Stimulated activated CD4-positive, alpha-beta T cell treated with anti-CD3 and anti-CD28 coated beads, Interleukin-15, amount 100 ng/mL, for 24 hours (primary cell): Measurements from ENCODE around the gene DISP2.

Experiments used
- DNase-seq: peaks from one replicate; pipeline ENCODE4 v3.0.0-alpha.2; 2020

DISP2 gene

GRCh38 chr15:40327457-40327856, 30.6 kb upstream of the DISP2 start:
- DNase-seq = no peak

GRCh38 chr15:40328176-40328575, 29.8 kb upstream of the DISP2 start:
- no peak for DNase-seq

DNA sequence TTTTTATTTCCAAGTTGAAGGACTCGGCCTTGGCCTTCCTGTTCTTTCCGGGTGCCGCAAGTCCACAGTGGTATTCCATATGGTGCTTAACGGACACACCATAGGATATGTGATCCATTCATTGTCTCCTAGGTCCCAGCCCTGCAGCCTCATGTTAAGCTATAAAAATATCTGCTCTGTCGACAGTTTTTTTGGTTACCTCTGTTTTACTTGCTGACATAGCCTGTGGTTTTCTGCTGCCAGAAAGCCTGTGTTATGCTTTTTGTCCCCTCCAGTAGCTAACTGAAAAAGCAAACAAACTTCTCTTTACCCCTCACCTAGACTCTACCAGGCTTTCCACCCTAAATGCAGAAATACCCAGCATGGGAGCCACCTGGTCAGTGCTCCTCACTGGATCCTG, 29.3 kb upstream of the DISP2 start:
- DNase-seq = no peak

GRCh38 chr15:40329804-40330203, 28.2 kb upstream of the DISP2 start:
- DNase-seq = no peak

GRCh38 chr15:40330368-40330836, 27.6 kb upstream of the DISP2 start:
- DNase-seq = no peak

- DNase-seq = no peak
Observed at GRCh38 chr15:40331026-40331425, 27.0 kb upstream of the DISP2 start.

DNA sequence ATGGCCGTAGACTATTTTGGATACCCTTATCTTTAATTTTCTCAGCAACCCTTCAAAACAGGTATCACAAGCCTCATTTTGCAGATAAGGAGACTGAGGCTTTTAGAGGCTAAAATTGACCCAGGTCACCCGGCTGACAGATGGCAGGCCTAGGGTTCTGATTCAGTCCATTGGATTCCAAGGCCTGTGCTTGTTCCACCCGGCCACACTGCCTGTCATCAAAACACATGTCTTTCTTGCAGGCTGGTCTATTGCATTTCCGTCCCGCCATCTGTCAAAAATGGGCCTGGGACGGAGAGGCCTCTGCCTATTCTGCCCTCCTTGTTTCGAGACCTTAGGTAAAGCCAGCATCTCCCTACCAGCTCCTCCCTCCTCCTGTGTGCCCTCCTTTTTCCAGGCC, 26.4 kb upstream of the DISP2 start:
- DNase-seq = no peak

DNA sequence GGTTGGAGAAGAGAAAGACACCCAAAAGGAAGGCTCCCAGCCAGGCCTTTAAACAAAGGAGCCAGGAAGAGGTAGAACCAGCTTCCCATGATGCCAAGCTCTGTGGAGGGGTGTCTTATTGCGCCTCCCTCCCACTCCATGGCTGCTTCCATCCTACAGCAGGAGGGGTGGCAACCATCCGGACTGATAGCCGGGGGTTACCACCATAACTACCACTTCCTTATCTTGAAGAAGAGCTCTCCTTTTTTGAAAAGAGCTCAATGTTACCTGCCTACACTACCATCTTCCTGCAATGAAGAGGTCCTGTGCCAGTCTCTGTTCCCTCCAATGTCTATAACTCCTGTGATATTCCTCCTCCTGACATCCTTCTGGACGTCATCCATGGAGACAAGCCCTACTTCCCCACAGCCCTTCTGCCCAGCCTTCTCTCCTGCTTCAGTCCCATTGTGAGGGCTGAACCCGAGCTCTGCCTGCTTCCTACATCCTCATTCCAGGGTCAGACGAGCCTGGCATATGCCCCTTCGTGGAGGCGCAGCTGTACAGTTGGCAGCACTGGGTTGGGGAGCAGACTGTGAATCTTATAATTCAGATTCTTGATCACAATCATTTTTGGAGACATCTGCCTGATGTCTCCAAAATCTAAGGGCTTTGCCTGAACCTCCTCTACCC, 25.8 kb upstream of the DISP2 start:
- no peak for DNase-seq

DNA sequence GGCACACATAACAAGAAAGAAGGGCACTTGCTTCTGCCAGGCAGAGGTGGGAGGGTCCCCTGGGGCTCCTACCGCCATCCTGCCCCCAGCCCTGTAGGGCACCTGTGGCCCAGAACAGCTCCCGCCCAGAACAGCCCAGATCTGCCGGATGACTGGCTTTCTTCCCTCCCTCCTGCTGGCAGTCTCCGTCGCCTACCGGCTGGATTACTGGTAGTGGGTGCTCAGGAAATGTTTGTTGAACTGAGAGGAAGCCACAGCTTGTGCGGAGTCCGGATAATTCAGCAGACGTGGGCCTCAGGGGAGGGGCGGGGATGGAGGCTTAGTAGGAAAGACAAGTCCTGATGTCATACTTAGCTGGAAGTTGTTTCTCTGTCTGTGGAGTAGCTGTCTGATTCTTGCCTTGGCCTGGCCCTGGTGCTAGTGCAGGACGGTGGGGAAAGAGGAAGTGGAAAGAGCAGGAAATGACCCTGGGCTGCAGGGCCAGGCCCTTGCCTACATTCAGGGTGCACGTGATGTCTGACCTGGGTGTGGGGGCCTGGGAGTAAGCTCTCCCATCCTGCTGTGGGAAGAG, 24.0 kb upstream of the DISP2 start:
- DNase-seq = peak; percentile 51

GRCh38 chr15:40334541-40334940, 23.5 kb upstream of the DISP2 start:
- no peak for DNase-seq

DNA sequence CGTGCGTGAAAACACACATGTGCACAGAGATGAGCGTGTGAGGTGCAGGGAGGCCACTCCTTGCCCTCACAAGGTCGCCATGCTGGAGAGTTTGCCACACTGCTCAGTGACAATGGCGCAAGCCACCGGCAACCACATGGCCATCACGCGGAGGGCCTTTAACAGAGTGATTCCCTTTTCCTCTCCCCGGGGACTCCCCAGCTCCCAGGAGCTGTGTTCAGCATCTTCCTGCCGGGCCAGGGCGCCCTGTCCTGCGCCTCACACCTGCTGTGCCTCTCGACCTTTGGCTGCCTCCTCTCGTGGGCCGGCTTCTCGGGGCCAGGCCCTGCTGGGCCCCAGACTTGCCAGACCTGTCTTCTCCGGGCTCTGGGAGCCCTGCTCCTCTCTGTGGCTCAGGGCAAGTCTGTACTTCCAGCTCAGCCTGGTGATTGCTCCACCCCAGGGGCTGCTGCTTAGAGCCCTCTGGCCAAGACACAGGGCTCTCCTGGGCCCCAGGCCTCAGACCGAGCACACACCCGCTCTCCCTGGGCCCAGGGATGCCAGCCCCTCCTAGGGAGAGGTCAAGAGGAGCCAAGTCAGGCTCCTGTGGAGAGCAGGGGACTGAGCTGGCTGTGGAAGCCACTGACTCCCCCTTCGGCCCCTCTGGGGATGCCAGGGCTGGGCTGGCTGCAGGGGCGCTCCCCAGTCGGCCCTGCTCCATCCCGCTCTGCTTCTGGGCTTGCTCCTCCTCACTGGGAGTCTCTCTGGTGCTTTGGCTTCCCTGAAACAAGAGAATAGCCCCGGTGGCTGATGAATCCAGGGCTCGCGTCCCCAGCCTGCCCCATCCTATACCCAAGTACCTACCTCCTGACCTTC, 22.9 kb upstream of the DISP2 start:
- DNase-seq = no peak

DNA sequence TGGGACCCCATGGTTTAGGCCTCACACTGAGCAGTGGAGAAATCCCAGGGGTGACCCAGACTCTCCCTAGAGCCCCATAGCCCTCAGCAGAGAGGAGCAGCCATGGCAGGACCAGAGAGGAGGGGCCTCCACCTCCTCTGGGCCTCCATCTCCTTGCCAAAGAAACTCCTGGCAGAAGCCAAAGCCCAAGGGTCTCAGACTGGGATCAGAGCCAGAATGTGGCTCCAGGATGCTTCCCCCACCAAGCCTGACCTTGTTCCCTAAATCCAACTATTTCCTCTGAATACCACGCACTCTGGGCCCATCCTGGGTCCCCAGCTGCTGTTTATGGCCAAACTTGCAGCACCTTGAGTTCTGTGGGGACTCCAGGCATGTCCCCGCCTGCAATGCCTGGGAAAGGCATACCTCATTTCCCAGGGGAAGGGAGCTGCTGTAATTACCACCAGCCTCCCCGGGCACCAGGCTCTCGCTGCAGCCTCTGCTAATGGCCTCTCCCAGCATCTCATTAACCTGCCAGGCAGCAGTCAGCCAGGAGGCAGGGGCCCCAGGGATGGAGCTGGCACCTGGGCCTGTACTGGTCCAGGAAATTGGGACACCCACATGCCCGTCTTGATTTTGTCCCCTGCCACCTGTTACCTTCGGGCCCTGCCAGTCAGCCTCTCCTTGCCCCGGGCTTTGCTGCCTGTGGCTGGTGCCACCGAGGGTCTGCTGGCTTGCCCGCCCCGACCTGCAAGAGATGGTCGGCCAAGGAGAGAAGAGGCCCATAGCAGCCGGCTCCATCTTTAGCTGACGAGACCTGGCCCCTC, 21.9 kb upstream of the DISP2 start:
- DNase-seq = no peak

- peak; percentile 20 for DNase-seq
Observed at GRCh38 chr15:40336744-40337122, 21.3 kb upstream of the DISP2 start.

GRCh38 chr15:40337597-40337996, 20.4 kb upstream of the DISP2 start:
- DNase-seq = no peak

DNA sequence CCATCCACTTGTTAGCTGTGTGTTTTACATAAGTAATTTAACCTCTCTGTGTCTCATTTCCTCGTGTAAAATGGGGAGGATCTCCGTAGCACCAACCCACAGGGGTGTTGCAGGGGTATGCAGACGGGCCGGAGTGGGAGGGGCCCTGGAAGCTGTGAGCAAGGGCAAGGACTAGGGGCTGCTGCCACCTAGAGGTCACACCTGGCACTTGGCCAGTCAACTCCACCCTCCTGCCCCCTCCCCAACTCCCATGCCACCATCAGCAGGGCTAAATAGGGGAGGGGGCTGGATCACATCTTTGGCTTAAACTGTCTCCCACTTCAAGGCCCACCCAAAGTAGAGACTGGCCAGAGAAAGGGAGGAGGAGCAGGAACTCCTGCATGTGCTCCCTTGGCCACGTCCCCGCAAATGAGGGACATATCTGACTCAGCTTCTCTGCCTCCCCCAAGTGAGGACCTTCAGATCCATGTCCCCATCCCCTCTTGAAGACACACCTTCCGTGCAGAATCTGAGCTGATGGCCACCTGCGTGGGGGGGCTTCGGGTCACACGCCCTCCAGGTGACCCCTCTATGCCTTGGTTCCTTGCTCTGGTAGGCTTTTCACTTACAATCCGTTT, 19.9 kb upstream of the DISP2 start:
- DNase-seq = peak; percentile 89

DNA sequence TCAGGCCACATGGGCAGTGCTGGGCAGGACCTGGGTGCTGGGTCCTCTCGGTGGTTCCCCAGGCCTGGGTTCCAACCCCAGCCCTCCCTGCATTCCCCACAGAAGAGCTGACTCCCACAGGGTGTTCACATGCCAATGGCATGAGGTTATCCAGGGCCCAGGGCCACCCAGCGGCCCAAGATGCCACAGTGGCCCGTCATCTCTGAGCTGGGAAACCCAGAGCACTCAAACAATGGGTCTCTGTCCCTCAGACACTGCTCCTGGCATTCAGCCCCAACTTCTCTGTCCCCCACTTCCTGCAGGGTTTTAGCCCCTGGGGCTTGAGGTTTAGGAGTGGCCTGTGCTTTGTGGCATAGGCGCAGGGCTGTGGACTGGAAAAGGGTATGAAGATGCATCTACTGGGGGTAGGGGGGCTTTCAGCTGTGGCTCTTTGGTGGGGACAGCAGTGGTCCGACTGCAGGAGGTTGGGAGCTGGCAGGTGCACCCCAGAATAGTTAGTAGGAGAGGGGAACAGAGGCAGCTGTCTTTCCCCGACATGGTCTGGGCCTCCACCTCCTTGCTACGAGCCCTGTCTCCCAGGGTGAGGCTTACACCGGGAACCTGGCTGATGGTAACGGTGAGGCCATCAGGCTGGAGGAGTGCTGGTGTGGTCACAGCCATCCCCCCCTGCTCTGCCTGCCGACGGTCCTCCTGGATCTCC, 18.9 kb upstream of the DISP2 start:
- DNase-seq = no peak

DNA sequence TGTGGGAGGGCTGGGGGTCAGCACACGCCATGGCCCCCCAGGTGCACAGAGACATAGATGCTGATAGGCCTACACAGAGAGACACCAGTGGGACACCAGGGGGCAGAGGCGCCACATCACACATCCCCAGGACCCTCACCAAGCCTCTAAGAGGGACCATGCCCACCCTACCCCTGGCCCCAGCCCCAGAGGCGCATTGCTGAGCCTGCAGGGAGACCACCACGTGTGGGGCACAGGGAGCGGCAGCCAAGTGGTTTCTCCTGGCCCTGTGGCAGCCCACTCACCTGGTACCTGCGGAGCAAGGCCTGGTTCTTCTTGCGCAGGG, 18.4 kb upstream of the DISP2 start:
- no peak for DNase-seq

DNA sequence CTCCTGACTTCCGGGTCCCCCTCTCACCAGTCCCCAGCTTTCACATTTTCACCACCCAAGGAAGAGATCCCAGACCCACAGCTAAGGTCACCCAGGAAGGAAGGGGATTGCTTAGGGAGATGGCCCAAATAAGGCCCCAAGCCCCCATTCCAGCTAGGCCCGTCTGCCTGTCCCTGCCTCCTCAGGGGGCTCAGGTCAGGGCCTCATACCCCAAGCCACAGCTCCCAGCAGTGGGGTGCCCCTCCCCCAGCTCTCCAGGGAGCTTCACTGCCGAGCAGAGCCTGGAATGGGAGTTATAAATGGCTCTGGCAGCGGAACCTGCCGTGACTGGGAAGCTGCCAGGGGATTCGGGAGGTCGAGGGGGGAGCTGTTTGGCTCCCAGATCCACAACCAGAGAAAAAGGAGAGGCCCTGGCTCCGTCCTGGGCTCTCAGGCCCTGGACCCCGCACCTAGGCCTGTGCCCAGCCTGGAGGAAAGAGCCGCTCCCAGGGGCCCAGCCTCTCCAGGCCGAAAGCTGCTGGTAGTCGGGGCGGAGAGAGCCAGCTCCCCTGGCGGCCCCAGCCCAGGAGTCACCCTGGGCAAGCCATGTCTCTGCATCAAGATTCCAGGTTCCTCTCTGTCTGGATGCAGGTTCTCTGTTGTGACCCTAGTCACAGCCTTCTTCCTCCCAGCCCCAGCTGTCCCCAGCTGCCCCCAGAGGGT, 17.8 kb upstream of the DISP2 start:
- DNase-seq = no peak

GRCh38 chr15:40340740-40341400, 17.1 kb upstream of the DISP2 start, which contains the start of gene CCDC9B:
CCDC9B (minus strand) TSS chr15:40340939; CDS start chr15:40340819, 120 bp downstream.
- no peak for DNase-seq

GRCh38 chr15:40342416-40343320, 15.4 kb upstream of the DISP2 start:
- DNase-seq = no peak
